Keratinocyte (primary cell): ENCODE data around the gene CASK. TPM values are rescaled to one million over a fixed set of nuclear protein-coding genes. Genes with fewer than 3 reads are reported as not detected.

Source experiments
- DNase-seq: peaks from one replicate; pipeline ENCODE4 v3.0.0-alpha.2; 2011; ENCODE audit warnings: low read depth, missing footprints, low spot score
- FAIRE-seq: peaks from 2 replicates; lab custom pipeline; 2011; peaks lifted over from hg19 to GRCh38; lab: Jason Lieb, UNC
- H2AFZ ChIP-seq: 2 replicates; pipeline ENCODE4 v1.6.0; 2012; ENCODE audit warnings: low read length, control low read depth, inconsistent platforms; ENCODE audit not compliant: control insufficient read depth
- H3K27ac ChIP-seq: 2 replicates; pipeline ENCODE4 v1.5.1; 2011; ENCODE audit warnings: low read length; ENCODE audit not compliant: control insufficient read depth, insufficient read depth
- H3K27me3 ChIP-seq: 3 replicates; pipeline ENCODE4 v1.6.0; 2011; ENCODE audit warnings: low read length; ENCODE audit not compliant: control insufficient read depth, insufficient read depth; ENCODE audit errors: extremely low read depth
- H3K36me3 ChIP-seq, 2 experiments: 2 replicates in 1 of 2; 3 replicates in 1 of 2; pipeline ENCODE4 v1.5.1; 2011; ENCODE audit warnings: low read length in 2 of 2, mild to moderate bottlenecking in 1 of 2; ENCODE audit not compliant: control insufficient read depth in 2 of 2, insufficient read depth in 2 of 2; ENCODE audit errors: extremely low read depth in 1 of 2
- H3K4me1 ChIP-seq: 3 replicates; pipeline ENCODE4 v1.5.1; 2011; ENCODE audit warnings: low read length; ENCODE audit not compliant: control insufficient read depth, insufficient read depth; ENCODE audit errors: extremely low read depth
- H3K4me2 ChIP-seq: 3 replicates; pipeline ENCODE4 v1.6.0; 2011; ENCODE audit warnings: low read depth, low read length; ENCODE audit not compliant: control insufficient read depth, insufficient read depth; ENCODE audit errors: extremely low read depth
- H3K4me3 ChIP-seq, 3 experiments: fragments of 200-600 bp in 1 of 3; sonication (generic) in 1 of 3; 2 replicates in 2 of 3; 3 replicates in 1 of 3; pipeline ENCODE4 v1.5.1; 2011 to 2016; ENCODE audit warnings: low read length in 3 of 3, mild to moderate bottlenecking in 3 of 3, control low read depth in 2 of 3, inconsistent platforms in 1 of 3, low read depth in 1 of 3, mixed read lengths in 1 of 3, mixed run types in 1 of 3, moderate library complexity in 1 of 3; ENCODE audit not compliant: control insufficient read depth in 2 of 3, insufficient read depth in 2 of 3; ENCODE audit errors: extremely low read depth in 1 of 3
- H3K79me2 ChIP-seq: 2 replicates; pipeline ENCODE4 v1.6.0; 2012; ENCODE audit warnings: low read length; ENCODE audit not compliant: control insufficient read depth, insufficient read depth
- H3K9ac ChIP-seq: 3 replicates; pipeline ENCODE4 v1.6.0; 2011; ENCODE audit warnings: low read length; ENCODE audit not compliant: control insufficient read depth, insufficient read depth; ENCODE audit errors: extremely low read depth
- H3K9me1 ChIP-seq: 3 replicates; pipeline ENCODE4 v1.6.0; 2011; ENCODE audit warnings: low read length; ENCODE audit not compliant: control insufficient read depth, insufficient read depth; ENCODE audit errors: extremely low read depth
- H3K9me3 ChIP-seq: 2 replicates; pipeline ENCODE4 v1.5.1; 2012; ENCODE audit warnings: low read depth, low read length; ENCODE audit not compliant: control insufficient read depth
- H4K20me1 ChIP-seq: 3 replicates; pipeline ENCODE4 v1.6.0; 2011; ENCODE audit warnings: low read length; ENCODE audit not compliant: control insufficient read depth, insufficient read depth; ENCODE audit errors: extremely low read depth
- CTCF ChIP-seq, 3 experiments: IDR thresholded peaks in 1 of 3; conservative IDR thresholded peaks in 1 of 3; optimal IDR thresholded peaks in 1 of 3; 2 replicates in 2 of 3; 3 replicates in 1 of 3; pipeline versions ENCODE3 to v1.5.1; 2011; ENCODE audit warnings: low read length in 3 of 3, mild to moderate bottlenecking in 3 of 3, moderate library complexity in 2 of 3, control low read depth in 1 of 3, inconsistent platforms in 1 of 3; ENCODE audit not compliant: insufficient read depth in 2 of 3; ENCODE audit errors: extremely low read depth in 1 of 3
- EZH2 ChIP-seq: IDR thresholded peaks from one replicate; pipeline ENCODE4 v1.6.1; 2012; ENCODE audit warnings: inconsistent platforms, mild to moderate bottlenecking, low read length, moderate library complexity
- dilution Hi-C: fragments of 300-500 bp; cut with MboI; formaldehyde crosslinking; loops from one replicate; pipeline ENCODE4 v1.7.0; 2020; ENCODE audit warnings: low sequenced_read_pairs; ENCODE audit not compliant: extremely low pct_ligation_motif_present
- polyA minus RNA-seq, 3 experiments: library from RNA; depleted of rRNA, polyadenylated mRNA; stranded (reverse); fragments of >200 nt; gene quantifications; 1 replicate in 1 of 3; 2 replicates in 1 of 3; 3 replicates in 1 of 3; pipeline ENCODE4 v1.2.3, GENCODE V29; 2011
- polyA plus RNA-seq, 5 experiments: library from polyadenylated mRNA; depleted of rRNA in 3 of 5; stranded (reverse) in 3 of 5; stranded (forward) in 1 of 5; unstranded in 1 of 5; fragments of >200 nt; gene quantifications; 1 replicate in 1 of 5; 2 replicates in 3 of 5; 3 replicates in 1 of 5; pipeline versions ENCODE4 v1.2.1 to v1.2.3, GENCODE V29; 2011 to 2012; ENCODE audit warnings: missing spikeins in 2 of 5, low read depth in 1 of 5, low replicate concordance in 1 of 5

CASK gene, protein sequence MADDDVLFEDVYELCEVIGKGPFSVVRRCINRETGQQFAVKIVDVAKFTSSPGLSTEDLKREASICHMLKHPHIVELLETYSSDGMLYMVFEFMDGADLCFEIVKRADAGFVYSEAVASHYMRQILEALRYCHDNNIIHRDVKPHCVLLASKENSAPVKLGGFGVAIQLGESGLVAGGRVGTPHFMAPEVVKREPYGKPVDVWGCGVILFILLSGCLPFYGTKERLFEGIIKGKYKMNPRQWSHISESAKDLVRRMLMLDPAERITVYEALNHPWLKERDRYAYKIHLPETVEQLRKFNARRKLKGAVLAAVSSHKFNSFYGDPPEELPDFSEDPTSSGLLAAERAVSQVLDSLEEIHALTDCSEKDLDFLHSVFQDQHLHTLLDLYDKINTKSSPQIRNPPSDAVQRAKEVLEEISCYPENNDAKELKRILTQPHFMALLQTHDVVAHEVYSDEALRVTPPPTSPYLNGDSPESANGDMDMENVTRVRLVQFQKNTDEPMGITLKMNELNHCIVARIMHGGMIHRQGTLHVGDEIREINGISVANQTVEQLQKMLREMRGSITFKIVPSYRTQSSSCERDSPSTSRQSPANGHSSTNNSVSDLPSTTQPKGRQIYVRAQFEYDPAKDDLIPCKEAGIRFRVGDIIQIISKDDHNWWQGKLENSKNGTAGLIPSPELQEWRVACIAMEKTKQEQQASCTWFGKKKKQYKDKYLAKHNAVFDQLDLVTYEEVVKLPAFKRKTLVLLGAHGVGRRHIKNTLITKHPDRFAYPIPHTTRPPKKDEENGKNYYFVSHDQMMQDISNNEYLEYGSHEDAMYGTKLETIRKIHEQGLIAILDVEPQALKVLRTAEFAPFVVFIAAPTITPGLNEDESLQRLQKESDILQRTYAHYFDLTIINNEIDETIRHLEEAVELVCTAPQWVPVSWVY
- polyA plus RNA-seq: 19.6 to 33.7 TPM (median 22.0 TPM) in 3 replicates
- polyA plus RNA-seq (2011; ENCODE audit: low read depth): 36.5 TPM
- polyA plus RNA-seq (2011; cell fraction: cytosol; rRNA removed): 13.4 and 24.6 TPM in 2 replicates
- 27.6 and 33.0 TPM in 2 replicates for polyA plus RNA-seq (2011; cell fraction: nucleus; rRNA removed)
- 15.6 and 23.1 TPM in 2 replicates for polyA plus RNA-seq (2012; ENCODE audit: low replicate concordance)
- 11.0 to 54.6 TPM (median 31.9 TPM) in 3 replicates for polyA minus RNA-seq
- polyA minus RNA-seq (2011; cell fraction: cytosol; rRNA and poly(A)+ RNA removed): 29.9 TPM
- polyA minus RNA-seq (2011; cell fraction: nucleus; rRNA and poly(A)+ RNA removed): 38.6 and 71.7 TPM in 2 replicates

DNA sequence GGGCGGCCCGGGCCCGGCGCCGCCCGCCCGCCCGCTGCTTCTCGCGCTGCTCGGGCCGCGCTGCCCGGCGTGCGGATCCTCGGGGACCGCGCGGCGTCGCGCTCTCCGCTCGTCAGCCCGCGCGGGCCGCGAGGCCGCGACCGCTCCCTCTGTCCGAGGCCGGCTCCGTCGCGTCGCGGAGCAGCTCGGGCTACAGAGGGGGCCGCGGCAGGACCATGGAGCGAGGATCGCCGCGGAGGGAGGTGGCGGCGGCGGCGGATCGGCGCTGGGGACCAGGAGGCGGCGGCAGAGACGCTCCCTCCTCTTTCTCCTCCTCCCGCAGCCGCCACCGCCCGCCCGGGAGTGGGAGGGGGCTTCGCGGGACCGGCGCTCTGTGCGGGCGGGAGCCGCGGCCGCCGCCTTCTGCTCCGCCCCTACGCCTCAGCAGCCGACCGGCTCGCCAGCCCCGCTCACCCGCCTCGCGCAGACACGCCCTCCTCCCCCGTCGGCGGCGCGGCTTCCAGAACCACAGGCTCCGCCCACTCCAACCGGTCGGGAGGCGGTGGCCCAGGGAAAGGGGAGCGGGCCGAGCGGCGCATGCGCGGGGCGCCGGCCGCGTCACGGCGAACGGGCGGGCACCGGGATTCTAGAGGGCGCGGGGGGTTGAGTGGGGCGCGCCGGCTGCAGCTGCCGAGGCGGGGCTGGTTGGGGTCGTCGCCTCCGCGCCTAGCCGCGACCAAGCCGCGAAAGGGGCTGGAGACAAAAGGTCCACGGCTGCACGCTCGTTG lies at the start of gene CASK:
CASK (minus strand) TSS at position 344 of the 767 bp plus-strand sequence. CDS start 566 bp downstream, outside the sequence.
- no peaks in the 10 kb centered on the region for H3K9me1 ChIP-seq
- no peaks in the 10 kb centered on the region for H3K36me3 ChIP-seq
- peak within 1 kb of the TSS; percentile 95 for H3K4me2 ChIP-seq
- FAIRE-seq (no peak), DNase-seq (peak; percentile 26)
- peak within 1 kb of the TSS; percentile 85 for H2AFZ ChIP-seq
- H3K27ac ChIP-seq: peak within 1 kb of the TSS; percentile 76
- H3K4me1 ChIP-seq: no peaks in the 10 kb centered on the region
- H3K4me3 ChIP-seq: peak within 1 kb of the TSS; percentile 61 to 72 (median 70)
- no peaks in the 10 kb centered on the region for H3K27me3 ChIP-seq
- TF ChIP-seq CTCF (optimal IDR thresholded peaks at IDR 0.05 in 1 of 3, IDR thresholded peaks at IDR 0.05 in 1 of 3, conservative IDR thresholded peaks at IDR 0.05 in 1 of 3; ENCODE audit: extremely low read depth in 1 of 3, insufficient read depth in 2 of 3, low read length in 3 of 3) (no peak), EZH2 (no peak)
- dilution Hi-C loops: no loop called here
- H3K79me2 ChIP-seq: peaks cover 31% of the 10 kb centered on the region
- H4K20me1 ChIP-seq: no peaks in the 10 kb centered on the region
- H3K9ac ChIP-seq: peak within 1 kb of the TSS; percentile 72
- H3K9me3 ChIP-seq: no peaks in the 10 kb centered on the region

GRCh38 chrX:41971346-41971745 lies 48.0 kb upstream of the CASK start:
- TF ChIP-seq EZH2 (no peak), CTCF (optimal IDR thresholded peaks at IDR 0.05 in 1 of 3, IDR thresholded peaks at IDR 0.05 in 1 of 3, conservative IDR thresholded peaks at IDR 0.05 in 1 of 3; ENCODE audit: extremely low read depth in 1 of 3, insufficient read depth in 2 of 3, low read length in 3 of 3) (no peak)
- H3K36me3 ChIP-seq: no peaks in the 10 kb centered on the region
- no peak for DNase-seq
- no peak overlapping the region for H2AFZ ChIP-seq
- H4K20me1 ChIP-seq: no peaks in the 10 kb centered on the region
- H3K27me3 ChIP-seq: no peaks in the 10 kb centered on the region
- dilution Hi-C loops: no loop called here
- no peaks in the 10 kb centered on the region for H3K4me1 ChIP-seq
- H3K27ac ChIP-seq: no peak overlapping the region
- H3K9me1 ChIP-seq: no peaks in the 10 kb centered on the region
- H3K79me2 ChIP-seq: no peaks in the 10 kb centered on the region
- no peak overlapping the region for H3K9ac ChIP-seq
- H3K4me2 ChIP-seq: no peak overlapping the region
- no peaks in the 10 kb centered on the region for H3K9me3 ChIP-seq
- H3K4me3 ChIP-seq: no peak overlapping the region
- FAIRE-seq: no peak
